Thoracic aorta (tissue), 2 donors: ENCODE results near the gene NME9. TPM values are rescaled to one million over a fixed set of nuclear protein-coding genes. Genes with fewer than 3 reads are reported as not detected.

Source experiments
- ATAC-seq: fragments of 150-250 bp; one replicate; pipeline ENCODE4 v1.8.0; 2017; ENCODE audit warnings: low read depth; ENCODE audit not compliant: insufficient number of reproducible peaks, low FRiP score
- DNase-seq: peaks from one replicate; pipeline ENCODE4 v3.0.0-alpha.2; 2020; ENCODE audit warnings: low spot score
- H3K27ac ChIP-seq, 2 donors: fragments of 200-600 bp; sonication (generic); 1 replicate in 1 of 2; 2 replicates in 1 of 2; pipeline ENCODE4 v1.5.1; 2016; ENCODE audit warnings: mild to moderate bottlenecking in 2 of 2, moderate library complexity in 2 of 2
- H3K27me3 ChIP-seq: fragments of 200-600 bp; sonication (generic); replicated peaks from 2 replicates; pipeline ENCODE4 v1.6.0; 2016; ENCODE audit warnings: mild to moderate bottlenecking; ENCODE audit not compliant: insufficient read depth
- H3K36me3 ChIP-seq: fragments of 200-600 bp; sonication (generic); one replicate; pipeline ENCODE4 v1.5.1; 2016
- H3K4me1 ChIP-seq, 2 donors: fragments of 200-600 bp; sonication (generic); 1 replicate in 1 of 2; 2 replicates in 1 of 2; pipeline versions ENCODE4 v1.5.1 to v1.6.0; 2016; ENCODE audit warnings: low read depth in 2 of 2, mild to moderate bottlenecking in 1 of 2; ENCODE audit not compliant: control insufficient read depth in 1 of 2
- H3K4me3 ChIP-seq: fragments of 200-600 bp; sonication (generic); 2 replicates; pipeline ENCODE4 v1.5.1; 2016; ENCODE audit warnings: mild to moderate bottlenecking
- H3K9me3 ChIP-seq: fragments of 200-600 bp; sonication (generic); 2 replicates; pipeline ENCODE4 v1.5.1; 2016
- total RNA-seq, 2 donors: library from RNA; depleted of rRNA; stranded (reverse); fragments of >200 nt; gene quantifications; one replicate each; pipeline versions ENCODE4 v1.1.0 to v1.2.3, GENCODE V29; 2016
- TF ChIP-seq, protein P1 (sequence below): fragments of 200-600 bp; sonication (generic); IDR thresholded peaks from one replicate; pipeline ENCODE4 v1.5.1; 2019; ENCODE audit warnings: antibody characterized with exemption

The NME9 gene
- total RNA-seq, 2 donors from 2014 or later: not detected

DNA sequence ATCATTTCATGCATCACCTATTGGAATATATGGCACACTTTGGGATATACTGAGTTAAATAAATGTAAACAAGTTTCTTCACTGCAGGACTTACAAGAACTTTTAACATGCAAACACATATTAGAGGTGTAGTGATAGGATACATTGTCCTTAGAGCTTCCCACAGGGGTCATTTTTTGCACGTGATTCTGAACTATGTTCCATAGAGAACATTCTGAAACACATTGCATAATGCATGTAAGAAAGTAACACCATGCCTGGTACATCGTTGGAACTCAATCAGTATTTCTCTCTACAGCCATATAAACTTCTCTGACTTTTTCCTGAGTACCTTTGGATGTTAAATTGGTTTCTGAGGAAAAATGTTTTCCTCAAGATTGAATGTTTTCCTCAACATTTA is 47.0 kb upstream of the NME9 start:
- peaks cover 7 to 44% of the 10 kb centered on the region in 2 donors for H3K4me1 ChIP-seq
- no peak overlapping the region for H3K27ac ChIP-seq
- no peak overlapping the region for H3K4me3 ChIP-seq
- H3K36me3 ChIP-seq: no peaks in the 10 kb centered on the region
- no peaks in the 10 kb centered on the region for H3K9me3 ChIP-seq
- DNase-seq: no peak
- TF ChIP-seq, protein P1, sequence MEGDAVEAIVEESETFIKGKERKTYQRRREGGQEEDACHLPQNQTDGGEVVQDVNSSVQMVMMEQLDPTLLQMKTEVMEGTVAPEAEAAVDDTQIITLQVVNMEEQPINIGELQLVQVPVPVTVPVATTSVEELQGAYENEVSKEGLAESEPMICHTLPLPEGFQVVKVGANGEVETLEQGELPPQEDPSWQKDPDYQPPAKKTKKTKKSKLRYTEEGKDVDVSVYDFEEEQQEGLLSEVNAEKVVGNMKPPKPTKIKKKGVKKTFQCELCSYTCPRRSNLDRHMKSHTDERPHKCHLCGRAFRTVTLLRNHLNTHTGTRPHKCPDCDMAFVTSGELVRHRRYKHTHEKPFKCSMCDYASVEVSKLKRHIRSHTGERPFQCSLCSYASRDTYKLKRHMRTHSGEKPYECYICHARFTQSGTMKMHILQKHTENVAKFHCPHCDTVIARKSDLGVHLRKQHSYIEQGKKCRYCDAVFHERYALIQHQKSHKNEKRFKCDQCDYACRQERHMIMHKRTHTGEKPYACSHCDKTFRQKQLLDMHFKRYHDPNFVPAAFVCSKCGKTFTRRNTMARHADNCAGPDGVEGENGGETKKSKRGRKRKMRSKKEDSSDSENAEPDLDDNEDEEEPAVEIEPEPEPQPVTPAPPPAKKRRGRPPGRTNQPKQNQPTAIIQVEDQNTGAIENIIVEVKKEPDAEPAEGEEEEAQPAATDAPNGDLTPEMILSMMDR: no peak
- H3K27me3 ChIP-seq: no peaks in the 10 kb centered on the region
- ATAC-seq: no peak

DNA sequence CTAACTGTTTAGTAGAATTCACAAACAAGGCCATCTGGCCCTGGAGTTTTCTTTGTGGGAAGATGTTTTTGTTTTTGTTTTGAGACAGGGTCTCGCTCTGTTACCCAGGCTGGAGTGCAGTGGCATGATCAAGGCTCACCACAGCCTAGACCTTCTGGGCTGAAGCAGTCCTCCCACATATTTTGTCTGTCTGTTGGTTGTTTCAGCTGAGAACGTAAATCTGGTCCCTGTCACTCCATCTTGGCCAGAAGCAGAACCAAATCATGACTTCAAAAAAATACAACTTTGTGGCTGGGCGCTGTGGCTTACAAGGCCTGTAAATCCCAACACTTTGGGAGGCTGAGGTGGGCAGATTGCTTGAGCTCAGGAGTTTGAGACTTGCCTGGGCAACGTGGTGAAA is 45.8 kb upstream of the NME9 start:
- Histone ChIP-seq H3K36me3 (no peaks in the 10 kb centered on the region), H3K4me3 (no peak overlapping the region), H3K9me3 (no peaks in the 10 kb centered on the region), H3K27ac (no peak overlapping the region), H3K4me1 (peaks cover 7 to 40% of the 10 kb centered on the region in 2 donors), H3K27me3 (no peaks in the 10 kb centered on the region)
- ATAC-seq: no peak
- TF ChIP-seq, protein P1: no peak
- DNase-seq: no peak

- H3K9me3 ChIP-seq: no peaks in the 10 kb centered on the region
- no peaks in the 10 kb centered on the region for H3K36me3 ChIP-seq
- ATAC-seq: no peak
- TF ChIP-seq, protein P1: no peak
- DNase-seq: no peak
- no peak overlapping the region for H3K4me3 ChIP-seq
- H3K27me3 ChIP-seq: no peaks in the 10 kb centered on the region
- H3K4me1 ChIP-seq: peaks cover 7 to 48% of the 10 kb centered on the region in 2 donors
- no peak overlapping the region for H3K27ac ChIP-seq
Observed at GRCh38 chr3:138374573-138375134, 45.0 kb upstream of the NME9 start.

GRCh38 chr3:138373736-138374094 is 44.1 kb upstream of the NME9 start:
- Histone ChIP-seq H3K4me3 (no peak overlapping the region), H3K36me3 (no peaks in the 10 kb centered on the region), H3K9me3 (no peaks in the 10 kb centered on the region), H3K4me1 (peaks cover 10 to 57% of the 10 kb centered on the region in 2 donors), H3K27me3 (no peaks in the 10 kb centered on the region), H3K27ac (no peak overlapping the region)
- DNase-seq: no peak
- TF ChIP-seq, protein P1: no peak
- no peak for ATAC-seq

DNA sequence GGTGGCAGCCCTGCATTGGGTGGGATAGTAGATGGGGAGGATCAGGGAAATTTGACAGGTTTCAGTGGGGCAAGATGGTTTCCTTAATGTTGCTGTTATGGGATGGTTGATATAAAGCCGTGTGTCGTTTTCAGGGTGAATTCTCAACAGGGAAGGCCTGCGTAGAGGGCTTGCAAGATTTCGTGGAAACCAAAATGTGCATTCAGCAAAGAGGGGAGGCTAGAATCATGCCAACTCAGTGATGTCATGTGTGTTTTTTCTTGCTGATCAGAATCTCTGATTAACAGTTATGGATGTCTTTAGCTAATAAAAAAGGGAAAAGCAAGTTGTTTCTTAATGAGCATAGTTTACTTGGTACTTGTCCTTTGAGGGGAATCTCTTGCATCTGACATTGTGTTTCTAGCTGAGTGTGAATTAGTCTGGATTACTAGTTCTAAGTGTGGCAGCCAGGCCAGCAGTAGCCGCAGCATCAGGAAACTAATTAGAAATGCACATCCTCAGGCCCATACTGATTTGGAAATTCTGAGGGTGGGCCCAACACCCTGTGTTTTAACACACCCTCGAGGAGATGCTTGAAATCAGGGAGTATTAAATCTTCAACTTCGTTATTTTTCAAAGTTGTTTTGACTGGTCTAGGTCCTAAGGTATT is 43.6 kb upstream of the NME9 start:
- Histone ChIP-seq H3K27me3 (no peaks in the 10 kb centered on the region), H3K36me3 (no peaks in the 10 kb centered on the region), H3K4me1 (peaks cover 10 to 57% of the 10 kb centered on the region in 2 donors), H3K9me3 (no peaks in the 10 kb centered on the region), H3K27ac (no peak overlapping the region), H3K4me3 (no peak overlapping the region)
- no peak for ATAC-seq
- TF ChIP-seq, protein P1: no peak
- DNase-seq: no peak
